Measurements from ENCODE around the gene MAST3. TPM values are rescaled to one million over a fixed set of nuclear protein-coding genes. Genes with fewer than 3 reads are reported as not detected.

Gene MAST3
- 27.9 TPM for polyA plus RNA-seq
- long read RNA-seq, donor 1 = 0 reads
- long read RNA-seq, donor 2, partial matches to known transcripts = 5 of 5 reads
- long read RNA-seq, donor 2, other reads (novel, unspliced or antisense) = 0 of 5 reads
- long read RNA-seq, donor 3 = 0 reads
- long read RNA-seq, donor 4 = 0 reads
- long read RNA-seq, donor 5 = 0 reads
- long read RNA-seq, donor 6 = 0 reads
- long read RNA-seq, donor 7 = 0 reads
- long read RNA-seq, donor 8, partial matches to known transcripts = 18 of 18 reads
- long read RNA-seq, donor 8, other reads (novel, unspliced or antisense) = 0 of 18 reads
- long read RNA-seq, donor 9, partial matches to known transcripts = 7 of 7 reads
- long read RNA-seq, donor 9, other reads (novel, unspliced or antisense) = 0 of 7 reads
- long read RNA-seq, donor 10, partial matches to known transcripts = 10 of 10 reads
- long read RNA-seq, donor 10, other reads (novel, unspliced or antisense) = 0 of 10 reads
- long read RNA-seq, donor 11, partial matches to known transcripts = 13 of 13 reads
- long read RNA-seq, donor 11, other reads (novel, unspliced or antisense) = 0 of 13 reads

DNA sequence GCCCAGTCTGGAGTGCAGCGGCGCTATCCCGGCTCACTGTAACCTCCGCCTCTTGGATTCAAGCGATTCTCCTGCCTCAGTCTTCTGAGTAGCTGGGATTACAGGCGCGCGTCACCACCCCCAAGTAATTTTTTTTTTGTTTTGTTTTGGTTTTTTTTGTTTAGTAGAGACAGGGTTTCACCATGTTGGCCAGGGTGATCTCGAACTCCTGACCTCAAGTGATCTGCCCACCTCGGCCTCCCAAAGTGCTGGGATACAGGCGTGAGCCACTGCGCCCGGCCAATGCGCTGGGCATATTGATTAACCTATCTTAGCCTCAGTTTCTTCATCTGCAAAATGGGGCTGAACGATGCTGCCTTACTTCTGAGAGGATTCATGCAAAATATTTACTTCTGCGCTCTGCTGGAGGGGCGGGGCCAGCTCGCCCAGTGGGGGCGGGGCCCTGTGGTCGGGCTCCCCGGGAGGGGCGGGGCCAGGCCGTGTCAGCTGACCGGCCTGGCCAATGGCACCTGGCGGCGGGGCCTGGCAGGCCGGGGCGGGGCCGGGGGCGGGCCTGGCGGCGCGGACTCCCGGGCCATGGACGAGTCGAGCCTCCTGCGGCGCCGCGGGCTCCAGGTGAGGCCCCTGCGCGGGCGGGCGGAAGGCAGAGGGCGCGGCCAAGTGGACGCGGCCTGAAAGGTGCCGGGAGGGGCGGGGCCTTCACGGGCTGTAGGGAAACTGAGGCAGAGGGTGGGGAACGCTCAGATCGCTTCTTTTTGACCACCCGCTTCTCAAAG, at the start of gene MAST3:
Gene MAST3, plus strand, starts transcription at position 562 of the 776 bp plus-strand sequence. Its CDS starts 15 bp downstream, at position 577.
- H3K4me3 ChIP-seq (ENCODE audit: low read length) = peak within 1 kb of the TSS; percentile 39
- peaks cover 29% of the 10 kb centered on the region for H3K4me1 ChIP-seq (ENCODE audit: control insufficient read depth, insufficient read depth, low read length)
- no peak within 1 kb of the TSS for H3K27ac ChIP-seq (ENCODE audit: low read length)
- H3K36me3 ChIP-seq (ENCODE audit: control insufficient read depth, insufficient read depth, low read length) = no peaks in the 10 kb centered on the region
- 87% methylated on average over 3 of the region's 54 CpGs for WGBS (ENCODE audit: insufficient coverage, low lambda C conversion rate)
- H3K9me3 ChIP-seq (ENCODE audit: control insufficient read depth, low read depth, low read length) = no peaks in the 10 kb centered on the region
- peaks cover 24% of the 10 kb centered on the region for H3K27me3 ChIP-seq (ENCODE audit: control insufficient read depth, insufficient read depth, low read length)
- DNase-seq = peak; percentile 77 to 88

DNA sequence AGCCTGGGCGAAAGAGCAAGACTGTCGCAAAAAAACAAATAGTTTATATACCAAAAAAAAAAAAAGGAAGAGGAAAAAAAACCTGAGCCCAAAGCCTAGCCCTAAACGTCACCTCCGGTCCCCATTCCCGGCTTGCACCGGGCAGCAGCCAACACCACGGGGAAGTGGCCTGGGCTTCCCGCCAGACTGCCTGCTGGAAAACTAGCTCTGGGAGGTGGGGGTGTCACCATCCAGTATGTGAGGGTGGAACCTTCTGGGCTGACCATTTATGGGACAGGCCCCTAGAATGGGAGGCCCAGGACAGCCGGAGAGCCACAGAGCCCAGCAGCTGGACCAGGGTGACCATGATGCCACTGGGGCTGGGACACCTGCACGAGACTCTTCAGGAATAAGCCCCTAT, 48.2 kb upstream of the MAST3 start:
- H3K4me3 ChIP-seq (ENCODE audit: low read length) = no peak overlapping the region
- H3K36me3 ChIP-seq (ENCODE audit: control insufficient read depth, insufficient read depth, low read length) = no peaks in the 10 kb centered on the region
- H3K27me3 ChIP-seq (ENCODE audit: control insufficient read depth, insufficient read depth, low read length) = peaks cover 23% of the 10 kb centered on the region
- DNase-seq = peak; percentile 26 to 45
- no peak overlapping the region for H3K27ac ChIP-seq (ENCODE audit: low read length)
- H3K4me1 ChIP-seq (ENCODE audit: control insufficient read depth, insufficient read depth, low read length) = peaks cover 6% of the 10 kb centered on the region
- no CpG with 5 or more reads among the region's 10 CpGs for WGBS (ENCODE audit: insufficient coverage, low lambda C conversion rate)
- H3K9me3 ChIP-seq (ENCODE audit: control insufficient read depth, low read depth, low read length) = peaks cover 4% of the 10 kb centered on the region

DNA sequence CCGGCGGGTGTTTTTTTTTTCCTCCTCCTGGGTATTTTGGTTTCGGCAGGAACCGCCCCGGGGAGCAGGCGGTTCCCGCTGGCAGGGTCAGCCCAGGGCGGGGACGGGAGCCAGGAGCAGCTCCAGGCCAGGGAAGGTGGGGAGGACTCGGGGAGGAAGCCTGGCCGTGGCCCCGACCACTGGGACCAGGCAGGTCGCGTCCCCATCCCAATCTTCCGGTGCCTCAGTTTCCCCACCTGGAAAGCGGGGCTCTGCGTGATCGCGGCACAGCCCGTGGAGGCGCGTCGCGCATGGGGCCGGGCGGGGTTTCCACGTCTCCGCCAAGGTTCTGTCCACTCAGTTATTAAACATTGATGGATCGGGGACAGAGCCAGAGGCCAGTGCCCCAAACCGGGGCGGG, 45.7 kb upstream of the MAST3 start:
- Histone ChIP-seq H3K4me1 (ENCODE audit: control insufficient read depth, insufficient read depth, low read length) (no peaks in the 10 kb centered on the region), H3K27me3 (ENCODE audit: control insufficient read depth, insufficient read depth, low read length) (peaks cover 23% of the 10 kb centered on the region), H3K9me3 (ENCODE audit: control insufficient read depth, low read depth, low read length) (peaks cover 4% of the 10 kb centered on the region), H3K27ac (ENCODE audit: low read length) (no peak overlapping the region), H3K36me3 (ENCODE audit: control insufficient read depth, insufficient read depth, low read length) (no peaks in the 10 kb centered on the region), H3K4me3 (ENCODE audit: low read length) (no peak overlapping the region)
- DNase-seq = no peak
- WGBS (ENCODE audit: insufficient coverage, low lambda C conversion rate) = no CpG with 5 or more reads among the region's 31 CpGs

DNA sequence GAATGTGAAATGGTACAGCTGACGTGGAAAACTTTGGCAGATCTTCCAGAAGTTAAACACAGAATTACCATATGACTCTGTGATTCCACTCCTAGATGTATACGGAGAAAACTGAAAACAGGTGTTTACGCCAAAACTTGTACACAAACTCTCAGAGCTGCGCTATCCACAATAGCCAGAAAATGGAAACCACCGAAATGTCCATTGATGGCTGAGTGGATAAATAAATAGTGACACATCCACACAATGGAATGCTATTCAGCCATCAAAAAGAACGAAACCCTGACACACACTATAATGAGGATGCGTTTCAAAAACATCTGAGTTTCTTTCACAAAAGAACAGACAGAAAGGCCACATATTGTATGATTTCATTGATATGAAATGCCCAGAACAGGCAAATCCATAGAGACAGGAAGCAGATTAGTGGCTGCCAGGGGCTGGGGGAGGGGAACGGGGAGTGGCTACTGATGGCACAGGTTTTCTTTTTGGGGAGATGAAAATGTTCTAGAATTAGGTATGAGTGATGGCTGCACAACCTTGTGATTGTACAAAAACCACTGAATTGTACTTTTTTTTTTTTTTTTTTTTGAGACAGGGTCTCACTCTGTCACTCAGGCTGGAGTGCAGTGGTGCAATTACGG, 43.9 kb upstream of the MAST3 start:
- H3K4me3 ChIP-seq (ENCODE audit: low read length) = no peak overlapping the region
- peaks cover 8% of the 10 kb centered on the region for H3K4me1 ChIP-seq (ENCODE audit: control insufficient read depth, insufficient read depth, low read length)
- 87% methylated on average over 3 of the region's 9 CpGs for WGBS (ENCODE audit: insufficient coverage, low lambda C conversion rate)
- DNase-seq = no peak
- H3K36me3 ChIP-seq (ENCODE audit: control insufficient read depth, insufficient read depth, low read length) = no peaks in the 10 kb centered on the region
- H3K9me3 ChIP-seq (ENCODE audit: control insufficient read depth, low read depth, low read length) = peaks cover 4% of the 10 kb centered on the region
- peaks cover 23% of the 10 kb centered on the region for H3K27me3 ChIP-seq (ENCODE audit: control insufficient read depth, insufficient read depth, low read length)
- no peak overlapping the region for H3K27ac ChIP-seq (ENCODE audit: low read length)

DNA sequence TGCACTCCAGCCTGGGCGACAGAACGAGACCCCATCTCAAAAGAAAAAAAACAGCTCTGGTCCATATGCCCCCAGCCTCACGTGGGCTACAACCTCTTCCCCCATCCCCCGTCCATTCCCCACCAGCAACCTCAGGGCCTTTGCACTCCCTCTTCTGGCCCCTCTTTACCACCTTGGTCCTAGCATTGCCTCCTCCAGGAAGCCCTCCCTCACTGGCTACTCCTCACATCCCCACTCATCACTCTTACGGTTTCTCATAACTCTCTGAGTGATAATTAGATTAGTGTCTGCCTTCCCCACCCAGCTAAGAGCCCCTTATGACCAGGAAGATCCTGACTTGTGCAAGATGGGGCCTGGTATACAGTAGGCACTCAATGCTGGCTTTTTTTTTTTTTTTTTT, 41.6 kb upstream of the MAST3 start:
- Histone ChIP-seq H3K4me1 (ENCODE audit: control insufficient read depth, insufficient read depth, low read length) (peaks cover 8% of the 10 kb centered on the region), H3K27me3 (ENCODE audit: control insufficient read depth, insufficient read depth, low read length) (peaks cover 16% of the 10 kb centered on the region), H3K4me3 (ENCODE audit: low read length) (no peak overlapping the region), H3K27ac (ENCODE audit: low read length) (no peak overlapping the region), H3K9me3 (ENCODE audit: control insufficient read depth, low read depth, low read length) (peaks cover 4% of the 10 kb centered on the region), H3K36me3 (ENCODE audit: control insufficient read depth, insufficient read depth, low read length) (no peaks in the 10 kb centered on the region)
- no peak for DNase-seq
- WGBS (ENCODE audit: insufficient coverage, low lambda C conversion rate) = 60% methylated on average over 1 of the region's 5 CpGs

DNA sequence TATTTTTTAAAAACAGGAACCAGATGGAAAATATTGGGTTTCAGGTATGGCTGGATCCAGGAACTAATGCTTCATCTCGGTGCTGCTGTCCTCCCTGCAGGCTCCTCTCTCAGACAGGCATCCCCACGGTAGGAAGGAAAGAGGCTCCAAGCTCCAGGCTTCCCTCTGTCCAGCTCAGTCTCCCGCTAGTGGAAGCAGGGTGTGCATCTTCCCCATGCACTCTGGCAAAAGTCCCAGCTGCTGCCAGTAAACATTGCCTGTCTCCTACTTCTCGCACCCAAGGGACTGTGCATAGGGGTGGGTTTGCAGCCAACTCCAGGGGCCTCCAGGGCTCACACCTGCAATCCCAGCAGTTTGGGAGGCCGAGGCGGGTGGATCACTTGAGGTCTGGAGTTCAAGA, 40.0 kb upstream of the MAST3 start:
- Histone ChIP-seq H3K9me3 (ENCODE audit: control insufficient read depth, low read depth, low read length) (no peaks in the 10 kb centered on the region), H3K27ac (ENCODE audit: low read length) (no peak overlapping the region), H3K36me3 (ENCODE audit: control insufficient read depth, insufficient read depth, low read length) (no peaks in the 10 kb centered on the region), H3K4me3 (ENCODE audit: low read length) (no peak overlapping the region), H3K4me1 (ENCODE audit: control insufficient read depth, insufficient read depth, low read length) (peaks cover 8% of the 10 kb centered on the region), H3K27me3 (ENCODE audit: control insufficient read depth, insufficient read depth, low read length) (peaks cover 3% of the 10 kb centered on the region)
- WGBS (ENCODE audit: insufficient coverage, low lambda C conversion rate) = no CpG with 5 or more reads among the region's 6 CpGs
- no peak for DNase-seq

DNA sequence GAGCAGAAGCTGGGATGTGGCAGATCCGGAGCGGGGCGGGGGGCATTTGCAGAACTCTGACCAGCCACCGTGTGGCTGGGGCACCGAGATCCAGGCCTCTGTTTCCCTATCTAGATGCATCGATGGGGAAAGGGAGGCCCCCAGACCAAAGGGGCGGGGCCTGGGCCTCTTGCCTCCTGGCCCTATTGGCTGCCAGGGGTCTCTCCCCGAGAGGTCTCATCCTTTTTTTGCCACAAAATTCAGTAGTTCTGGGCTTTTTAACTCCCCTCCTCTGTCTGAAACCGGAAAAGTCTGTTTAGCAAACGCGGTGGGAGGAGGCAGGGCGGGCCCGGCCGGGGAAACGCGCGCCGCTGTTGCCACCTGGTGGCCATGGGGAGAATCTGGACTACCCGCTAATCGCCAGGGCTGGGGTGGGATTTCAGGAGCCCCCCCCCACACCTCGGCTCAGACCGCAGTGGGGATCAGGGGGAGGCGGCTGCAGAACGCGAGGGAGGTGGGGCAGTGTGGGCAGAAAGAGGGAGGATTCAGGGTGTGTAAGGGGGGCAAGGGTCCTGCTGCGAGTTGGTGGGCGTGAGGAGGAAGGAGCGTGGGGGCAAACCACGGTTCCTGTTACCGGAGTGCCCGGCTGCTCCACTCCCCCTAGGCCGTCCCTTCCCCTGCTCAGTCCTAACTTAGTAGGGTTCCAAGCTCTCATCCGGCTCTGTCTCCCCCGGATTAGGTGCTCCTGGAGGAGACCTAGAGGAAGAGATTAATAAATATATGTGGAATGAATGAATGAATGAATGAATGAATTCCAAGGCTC, 39.2 kb upstream of the MAST3 start:
- peaks cover 8% of the 10 kb centered on the region for H3K4me1 ChIP-seq (ENCODE audit: control insufficient read depth, insufficient read depth, low read length)
- no peaks in the 10 kb centered on the region for H3K36me3 ChIP-seq (ENCODE audit: control insufficient read depth, insufficient read depth, low read length)
- peak overlapping the region; percentile 31 for H3K27ac ChIP-seq (ENCODE audit: low read length)
- peaks cover 2% of the 10 kb centered on the region for H3K27me3 ChIP-seq (ENCODE audit: control insufficient read depth, insufficient read depth, low read length)
- H3K4me3 ChIP-seq (ENCODE audit: low read length) = peak overlapping the region; percentile 25
- peak; percentile 61 to 67 for DNase-seq
- WGBS (ENCODE audit: insufficient coverage, low lambda C conversion rate) = no CpG with 5 or more reads among the region's 34 CpGs
- H3K9me3 ChIP-seq (ENCODE audit: control insufficient read depth, low read depth, low read length) = no peaks in the 10 kb centered on the region

DNA sequence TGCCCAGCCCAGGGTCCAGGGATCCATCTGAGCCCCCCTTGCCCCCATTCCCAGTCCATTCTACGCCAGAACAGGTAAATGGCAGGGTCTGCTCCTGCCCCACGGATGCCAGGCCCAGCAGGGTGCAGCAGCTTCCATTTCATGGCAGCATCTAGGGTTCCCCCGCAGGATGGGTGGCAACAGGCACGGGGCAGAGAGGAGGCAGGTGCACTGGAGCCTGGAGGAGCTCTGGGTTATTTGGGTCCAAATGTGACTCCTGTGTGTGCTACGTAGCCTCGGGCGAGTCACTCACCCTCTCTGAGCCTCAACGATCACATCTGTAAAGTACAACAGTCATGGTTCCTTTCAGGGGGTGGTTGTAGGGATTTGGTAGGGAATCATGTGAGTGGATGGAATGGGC, 38.3 kb upstream of the MAST3 start:
- peaks cover 8% of the 10 kb centered on the region for H3K4me1 ChIP-seq (ENCODE audit: control insufficient read depth, insufficient read depth, low read length)
- H3K4me3 ChIP-seq (ENCODE audit: low read length) = no peak overlapping the region
- H3K36me3 ChIP-seq (ENCODE audit: control insufficient read depth, insufficient read depth, low read length) = no peaks in the 10 kb centered on the region
- H3K27ac ChIP-seq (ENCODE audit: low read length) = no peak overlapping the region
- no CpG with 5 or more reads among the region's 8 CpGs for WGBS (ENCODE audit: insufficient coverage, low lambda C conversion rate)
- no peak for DNase-seq
- H3K27me3 ChIP-seq (ENCODE audit: control insufficient read depth, insufficient read depth, low read length) = peaks cover 2% of the 10 kb centered on the region
- H3K9me3 ChIP-seq (ENCODE audit: control insufficient read depth, low read depth, low read length) = no peaks in the 10 kb centered on the region

DNA sequence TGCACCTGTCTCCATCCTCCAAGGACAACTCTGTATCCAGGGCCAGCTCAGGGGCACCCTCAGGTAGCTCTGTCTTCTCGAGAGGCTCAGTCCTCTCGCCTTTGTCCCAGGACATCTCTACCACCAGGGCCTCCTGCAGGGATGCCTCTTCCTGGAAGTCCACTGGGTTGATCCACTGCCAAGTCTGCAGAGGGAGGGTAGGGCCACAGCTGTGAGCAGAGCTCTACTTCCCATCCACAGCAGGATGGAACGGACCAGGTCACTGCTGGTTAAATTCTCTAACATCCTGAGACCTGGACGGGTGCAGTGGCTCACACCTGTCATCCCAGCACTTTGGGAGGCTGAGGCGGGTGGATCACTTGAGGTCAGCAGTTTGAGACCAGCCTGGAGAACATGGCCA, 37.7 kb upstream of the MAST3 start:
- Histone ChIP-seq H3K4me1 (ENCODE audit: control insufficient read depth, insufficient read depth, low read length) (peaks cover 8% of the 10 kb centered on the region), H3K4me3 (ENCODE audit: low read length) (no peak overlapping the region), H3K9me3 (ENCODE audit: control insufficient read depth, low read depth, low read length) (no peaks in the 10 kb centered on the region), H3K27ac (ENCODE audit: low read length) (no peak overlapping the region), H3K27me3 (ENCODE audit: control insufficient read depth, insufficient read depth, low read length) (peaks cover 2% of the 10 kb centered on the region), H3K36me3 (ENCODE audit: control insufficient read depth, insufficient read depth, low read length) (no peaks in the 10 kb centered on the region)
- WGBS (ENCODE audit: insufficient coverage, low lambda C conversion rate) = no CpG with 5 or more reads among the region's 5 CpGs
- DNase-seq = no peak
